HepG2 (cell line): ENCODE measurements around the gene UBE2E1. TPM values are rescaled to one million over a fixed set of nuclear protein-coding genes. Genes with fewer than 3 reads are reported as not detected.
A peak's percentile ranks its signal among the peaks of the same experiment; 100 is the strongest.

Experiments used
- AGO1 ChIP-seq: fragments of 200-400 bp; formaldehyde crosslinking; IDR thresholded peaks from 2 replicates; pipeline ENCODE4 v1.6.1; 2017; ENCODE audit warnings: mild to moderate bottlenecking, low read depth, low read length, moderate library complexity; ENCODE audit not compliant: poor library complexity, severe bottlenecking
- IRF2 ChIP-seq: IDR thresholded peaks from 2 replicates; pipeline ENCODE4 v1.6.1; 2018; ENCODE audit warnings: missing genetic modification reagents, missing compliant biosample characterization
- IRF9 ChIP-seq: sonication (generic); formaldehyde crosslinking; IDR thresholded peaks from 2 replicates; pipeline ENCODE4 v1.8.0; 2022; ENCODE audit warnings: missing genetic modification reagents, mild to moderate bottlenecking, borderline replicate concordance
- NFKB2 ChIP-seq: sonication (generic); formaldehyde crosslinking; IDR thresholded peaks from 2 replicates; pipeline ENCODE4 v1.4.0; 2020; ENCODE audit warnings: missing genetic modification reagents, borderline replicate concordance
- TAF15 ChIP-seq: fragments of 200-400 bp; formaldehyde crosslinking; IDR thresholded peaks from one replicate; pipeline ENCODE4 v1.6.1; 2018; ENCODE audit warnings: mild to moderate bottlenecking, low read depth, low read length; ENCODE audit not compliant: poor library complexity, severe bottlenecking
- U2AF1 ChIP-seq: fragments of 200-400 bp; formaldehyde crosslinking; optimal IDR thresholded peaks from 2 replicates; pipeline ENCODE3; 2017; ENCODE audit warnings: mild to moderate bottlenecking, low read depth, low read length
- ZGPAT ChIP-seq: IDR thresholded peaks from 2 replicates; pipeline ENCODE4 v1.6.1; 2016; ENCODE audit warnings: mild to moderate bottlenecking
- ZNF33A ChIP-seq: sonication (generic); formaldehyde crosslinking; IDR thresholded peaks from 2 replicates; pipeline ENCODE4 v1.5.1; 2020; ENCODE audit warnings: missing genetic modification reagents, mild to moderate bottlenecking, moderate library complexity, borderline replicate concordance
- ZNF460 ChIP-seq: sonication (generic); formaldehyde crosslinking; IDR thresholded peaks from 2 replicates; pipeline ENCODE4 v1.5.1; 2020; ENCODE audit warnings: missing genetic modification reagents, mild to moderate bottlenecking, borderline replicate concordance
- ZNF563 ChIP-seq: sonication (generic); formaldehyde crosslinking; IDR thresholded peaks from 2 replicates; pipeline ENCODE4 v1.8.0; 2022; ENCODE audit warnings: mild to moderate bottlenecking, moderate library complexity, missing genetic modification reagents
- ZNF615 ChIP-seq: sonication (generic); formaldehyde crosslinking; IDR thresholded peaks from 2 replicates; pipeline ENCODE4 v1.5.0; 2020; ENCODE audit warnings: mild to moderate bottlenecking, missing genetic modification reagents, borderline replicate concordance
- polyA plus RNA-seq, 8 experiments: library from polyadenylated mRNA; depleted of rRNA in 3 of 8; stranded (reverse) in 7 of 8; unstranded in 1 of 8; fragments of >200 nt; fragmentation: Illumina TruSeq in 4 of 8; extraction: Trizol in 4 of 8; gene quantifications; 2 replicates each; pipeline versions ENCODE4 v1.2.1 to v1.2.3, GENCODE V29; 2011 to 2016; ENCODE audit warnings: low read depth in 4 of 8, missing spikeins in 1 of 8, mixed read lengths in 1 of 8; ENCODE audit not compliant: insufficient read depth in 1 of 8
- total RNA-seq, 5 experiments: library from RNA; depleted of rRNA; stranded (reverse); fragments of >200 nt; fragmentation: Illumina TruSeq; extraction: Trizol; gene quantifications; 2 replicates each; pipeline ENCODE4 v1.2.3, GENCODE V29; 2016; ENCODE audit warnings: low read depth in 1 of 5
- TF ChIP-seq, protein P1 (sequence below): sonication (generic); formaldehyde crosslinking; IDR thresholded peaks from 2 replicates; pipeline ENCODE4 v1.5.0; 2020; ENCODE audit warnings: missing genetic modification reagents
- TF ChIP-seq, protein P2 (sequence below): sonication (generic); IDR thresholded peaks from 2 replicates; pipeline ENCODE4 v1.6.1; 2016; ENCODE audit warnings: low read depth, borderline replicate concordance
- TF ChIP-seq, protein P3 (sequence below): sonication (generic); formaldehyde crosslinking; IDR thresholded peaks from 2 replicates; pipeline ENCODE4 v1.4.0; 2020; ENCODE audit warnings: missing genetic modification reagents, borderline replicate concordance
- TF ChIP-seq, protein P4 (sequence below): sonication (generic); formaldehyde crosslinking; conservative IDR thresholded peaks from 2 replicates; pipeline ENCODE4 v1.8.0; 2022; ENCODE audit warnings: mild to moderate bottlenecking, moderate library complexity, missing genetic modification reagents

UBE2E1 gene
- total and polyA plus RNA-seq, 2 of the 13 experiments (the other 11 are each of a cell fraction or from before 2014, with no cell fraction given), result 55.4 to 61.8 TPM

- TF ChIP-seq, protein P1, sequence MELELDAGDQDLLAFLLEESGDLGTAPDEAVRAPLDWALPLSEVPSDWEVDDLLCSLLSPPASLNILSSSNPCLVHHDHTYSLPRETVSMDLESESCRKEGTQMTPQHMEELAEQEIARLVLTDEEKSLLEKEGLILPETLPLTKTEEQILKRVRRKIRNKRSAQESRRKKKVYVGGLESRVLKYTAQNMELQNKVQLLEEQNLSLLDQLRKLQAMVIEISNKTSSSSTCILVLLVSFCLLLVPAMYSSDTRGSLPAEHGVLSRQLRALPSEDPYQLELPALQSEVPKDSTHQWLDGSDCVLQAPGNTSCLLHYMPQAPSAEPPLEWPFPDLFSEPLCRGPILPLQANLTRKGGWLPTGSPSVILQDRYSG (CRISPR knock-in tag), result peak; percentile 14; the same call in 1 of the 2 replicates
- TF ChIP-seq ZNF33A (CRISPR knock-in tag) (no peak; the same call in 1 of the 2 replicates), AGO1 (no peak), ZGPAT (peak; percentile 86; the same call in 1 of the 2 replicates), ZNF563 (CRISPR knock-in tag) (0 out of 2 replicates have a peak, but pooled peaks have one; percentile 78), ZNF460 (no peak), U2AF1 (peak; percentile 98), NFKB2 (CRISPR knock-in tag) (peak; percentile 42), IRF2 (CRISPR knock-in tag) (peak; percentile 98), TAF15 (no peak), IRF9 (no peak; the same call in 1 of the 2 replicates), ZNF615 (no peak; the same call in 1 of the 2 replicates)
- TF ChIP-seq, protein P2, sequence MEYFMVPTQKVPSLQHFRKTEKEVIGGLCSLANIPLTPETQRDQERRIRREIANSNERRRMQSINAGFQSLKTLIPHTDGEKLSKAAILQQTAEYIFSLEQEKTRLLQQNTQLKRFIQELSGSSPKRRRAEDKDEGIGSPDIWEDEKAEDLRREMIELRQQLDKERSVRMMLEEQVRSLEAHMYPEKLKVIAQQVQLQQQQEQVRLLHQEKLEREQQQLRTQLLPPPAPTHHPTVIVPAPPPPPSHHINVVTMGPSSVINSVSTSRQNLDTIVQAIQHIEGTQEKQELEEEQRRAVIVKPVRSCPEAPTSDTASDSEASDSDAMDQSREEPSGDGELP, result no peak; the same call in 1 of the 2 replicates
- TF ChIP-seq, protein P3, sequence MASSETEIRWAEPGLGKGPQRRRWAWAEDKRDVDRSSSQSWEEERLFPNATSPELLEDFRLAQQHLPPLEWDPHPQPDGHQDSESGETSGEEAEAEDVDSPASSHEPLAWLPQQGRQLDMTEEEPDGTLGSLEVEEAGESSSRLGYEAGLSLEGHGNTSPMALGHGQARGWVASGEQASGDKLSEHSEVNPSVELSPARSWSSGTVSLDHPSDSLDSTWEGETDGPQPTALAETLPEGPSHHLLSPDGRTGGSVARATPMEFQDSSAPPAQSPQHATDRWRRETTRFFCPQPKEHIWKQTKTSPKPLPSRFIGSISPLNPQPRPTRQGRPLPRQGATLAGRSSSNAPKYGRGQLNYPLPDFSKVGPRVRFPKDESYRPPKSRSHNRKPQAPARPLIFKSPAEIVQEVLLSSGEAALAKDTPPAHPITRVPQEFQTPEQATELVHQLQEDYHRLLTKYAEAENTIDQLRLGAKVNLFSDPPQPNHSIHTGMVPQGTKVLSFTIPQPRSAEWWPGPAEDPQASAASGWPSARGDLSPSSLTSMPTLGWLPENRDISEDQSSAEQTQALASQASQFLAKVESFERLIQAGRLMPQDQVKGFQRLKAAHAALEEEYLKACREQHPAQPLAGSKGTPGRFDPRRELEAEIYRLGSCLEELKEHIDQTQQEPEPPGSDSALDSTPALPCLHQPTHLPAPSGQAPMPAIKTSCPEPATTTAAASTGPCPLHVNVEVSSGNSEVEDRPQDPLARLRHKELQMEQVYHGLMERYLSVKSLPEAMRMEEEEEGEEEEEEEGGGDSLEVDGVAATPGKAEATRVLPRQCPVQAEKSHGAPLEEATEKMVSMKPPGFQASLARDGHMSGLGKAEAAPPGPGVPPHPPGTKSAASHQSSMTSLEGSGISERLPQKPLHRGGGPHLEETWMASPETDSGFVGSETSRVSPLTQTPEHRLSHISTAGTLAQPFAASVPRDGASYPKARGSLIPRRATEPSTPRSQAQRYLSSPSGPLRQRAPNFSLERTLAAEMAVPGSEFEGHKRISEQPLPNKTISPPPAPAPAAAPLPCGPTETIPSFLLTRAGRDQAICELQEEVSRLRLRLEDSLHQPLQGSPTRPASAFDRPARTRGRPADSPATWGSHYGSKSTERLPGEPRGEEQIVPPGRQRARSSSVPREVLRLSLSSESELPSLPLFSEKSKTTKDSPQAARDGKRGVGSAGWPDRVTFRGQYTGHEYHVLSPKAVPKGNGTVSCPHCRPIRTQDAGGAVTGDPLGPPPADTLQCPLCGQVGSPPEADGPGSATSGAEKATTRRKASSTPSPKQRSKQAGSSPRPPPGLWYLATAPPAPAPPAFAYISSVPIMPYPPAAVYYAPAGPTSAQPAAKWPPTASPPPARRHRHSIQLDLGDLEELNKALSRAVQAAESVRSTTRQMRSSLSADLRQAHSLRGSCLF (CRISPR knock-in tag), result 0 out of 2 replicates have a peak, but pooled peaks have one; percentile 68
- TF ChIP-seq, protein P4, sequence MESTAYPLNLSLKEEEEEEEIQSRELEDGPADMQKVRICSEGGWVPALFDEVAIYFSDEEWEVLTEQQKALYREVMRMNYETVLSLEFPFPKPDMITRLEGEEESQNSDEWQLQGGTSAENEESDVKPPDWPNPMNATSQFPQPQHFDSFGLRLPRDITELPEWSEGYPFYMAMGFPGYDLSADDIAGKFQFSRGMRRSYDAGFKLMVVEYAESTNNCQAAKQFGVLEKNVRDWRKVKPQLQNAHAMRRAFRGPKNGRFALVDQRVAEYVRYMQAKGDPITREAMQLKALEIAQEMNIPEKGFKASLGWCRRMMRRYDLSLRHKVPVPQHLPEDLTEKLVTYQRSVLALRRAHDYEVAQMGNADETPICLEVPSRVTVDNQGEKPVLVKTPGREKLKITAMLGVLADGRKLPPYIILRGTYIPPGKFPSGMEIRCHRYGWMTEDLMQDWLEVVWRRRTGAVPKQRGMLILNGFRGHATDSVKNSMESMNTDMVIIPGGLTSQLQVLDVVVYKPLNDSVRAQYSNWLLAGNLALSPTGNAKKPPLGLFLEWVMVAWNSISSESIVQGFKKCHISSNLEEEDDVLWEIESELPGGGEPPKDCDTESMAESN (CRISPR knock-in tag), result peak; percentile 79; the same call in 1 of the 2 replicates
Observed at GRCh38 chr3:23916886-23917678, 111.3 kb downstream of the UBE2E1 start, which contains the start of the genes NKIRAS1 and RPL15 (continued).
